B cell (primary cell): Measurements from ENCODE around the gene MUC3A.

Source experiments
- CTCF ChIP-seq: fragments of 200-600 bp; IDR thresholded peaks from one replicate; pipeline ENCODE4 v1.8.0; 2022; ENCODE audit warnings: antibody characterized with exemption, mild to moderate bottlenecking
- EZH2 ChIP-seq: IDR thresholded peaks from 2 replicates; pipeline ENCODE4 v1.6.1; 2012; ENCODE audit warnings: borderline replicate concordance, low read depth, mild to moderate bottlenecking, moderate library complexity, low read length; ENCODE audit not compliant: insufficient read depth, poor library complexity, severe bottlenecking

- TF ChIP-seq CTCF (no peak), EZH2 (no peak)
These were observed 14.1 kb downstream of the MUC3A start for GRCh38 chr7:100963386-100963785.
